Endothelial cell of umbilical vein (primary cell): ENCODE measurements around the gene ITGA5.

Experiments used
- EZH2 ChIP-seq: IDR thresholded peaks from 2 replicates; pipeline ENCODE4 v1.6.1; 2012; ENCODE audit warnings: borderline replicate concordance, low read depth, mild to moderate bottlenecking, moderate library complexity, low read length, inconsistent platforms; ENCODE audit not compliant: severe bottlenecking
- FOS ChIP-seq: IDR thresholded peaks from 2 replicates; pipeline ENCODE4 v1.6.1; 2011; ENCODE audit warnings: mild to moderate bottlenecking, low read length, moderate library complexity, borderline replicate concordance; ENCODE audit not compliant: insufficient read depth
- JUN ChIP-seq: IDR thresholded peaks from 2 replicates; pipeline ENCODE4 v1.6.1; 2011; ENCODE audit warnings: borderline replicate concordance, low read depth; ENCODE audit not compliant: insufficient read length, insufficient read depth
- MYC ChIP-seq: IDR thresholded peaks from one replicate; pipeline ENCODE4 v1.6.1; 2011; ENCODE audit warnings: mild to moderate bottlenecking, low read depth, low read length
- POLR2A ChIP-seq: IDR thresholded peaks from 2 replicates; pipeline ENCODE4 v1.6.1; 2012; ENCODE audit warnings: low read depth, mild to moderate bottlenecking, control low read depth, low read length
- POLR2AphosphoS5 ChIP-seq: IDR thresholded peaks from 2 replicates; pipeline ENCODE4 v1.6.1; 2012; ENCODE audit warnings: low read depth, mild to moderate bottlenecking, control low read depth, low read length, moderate library complexity; ENCODE audit not compliant: insufficient read depth
- TF ChIP-seq, protein P1 (sequence below), 2 donors: IDR thresholded peaks; 1 replicate in 1 of 2; 2 replicates in 1 of 2; pipeline ENCODE4 v1.5.1; 2011; ENCODE audit warnings: low read length in 2 of 2, mild to moderate bottlenecking in 2 of 2, moderate library complexity in 2 of 2, control low read depth in 1 of 2, inconsistent platforms in 1 of 2, low read depth in 1 of 2; ENCODE audit not compliant: insufficient read depth in 1 of 2; ENCODE audit errors: extremely low read depth in 1 of 2
- TF ChIP-seq, protein P2 (sequence below): IDR thresholded peaks from 2 replicates; pipeline ENCODE4 v1.6.1; 2011; ENCODE audit not compliant: insufficient read depth, insufficient read length

DNA sequence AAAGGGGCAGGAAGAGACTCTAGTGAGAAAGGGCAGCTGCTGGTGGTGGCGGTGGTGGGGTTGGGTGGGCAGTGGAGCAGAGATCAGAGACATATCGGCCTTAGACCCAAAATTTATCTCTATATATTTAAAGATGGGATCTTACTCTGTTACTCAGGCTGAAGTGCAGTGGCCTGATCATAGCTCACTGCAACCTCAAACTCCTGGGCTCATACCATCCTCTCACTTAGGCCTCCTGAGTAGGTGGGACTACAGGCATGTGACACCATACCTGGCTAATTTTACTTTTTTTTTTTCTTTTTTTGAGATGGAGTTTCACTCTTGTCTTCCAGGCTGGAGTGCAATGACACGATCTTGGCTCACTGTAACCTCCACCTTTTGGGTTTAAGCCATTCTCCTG lies 18.6 kb upstream of the ITGA5 start:
- TF ChIP-seq MYC (no peak), EZH2 (no peak), POLR2AphosphoS5 (no peak), POLR2A (no peak), JUN (no peak), FOS (no peak)
- TF ChIP-seq, protein P1, sequence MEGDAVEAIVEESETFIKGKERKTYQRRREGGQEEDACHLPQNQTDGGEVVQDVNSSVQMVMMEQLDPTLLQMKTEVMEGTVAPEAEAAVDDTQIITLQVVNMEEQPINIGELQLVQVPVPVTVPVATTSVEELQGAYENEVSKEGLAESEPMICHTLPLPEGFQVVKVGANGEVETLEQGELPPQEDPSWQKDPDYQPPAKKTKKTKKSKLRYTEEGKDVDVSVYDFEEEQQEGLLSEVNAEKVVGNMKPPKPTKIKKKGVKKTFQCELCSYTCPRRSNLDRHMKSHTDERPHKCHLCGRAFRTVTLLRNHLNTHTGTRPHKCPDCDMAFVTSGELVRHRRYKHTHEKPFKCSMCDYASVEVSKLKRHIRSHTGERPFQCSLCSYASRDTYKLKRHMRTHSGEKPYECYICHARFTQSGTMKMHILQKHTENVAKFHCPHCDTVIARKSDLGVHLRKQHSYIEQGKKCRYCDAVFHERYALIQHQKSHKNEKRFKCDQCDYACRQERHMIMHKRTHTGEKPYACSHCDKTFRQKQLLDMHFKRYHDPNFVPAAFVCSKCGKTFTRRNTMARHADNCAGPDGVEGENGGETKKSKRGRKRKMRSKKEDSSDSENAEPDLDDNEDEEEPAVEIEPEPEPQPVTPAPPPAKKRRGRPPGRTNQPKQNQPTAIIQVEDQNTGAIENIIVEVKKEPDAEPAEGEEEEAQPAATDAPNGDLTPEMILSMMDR (IDR thresholded peaks at IDR 0.05; ENCODE audit: extremely low read depth in 1 of 2, insufficient read depth in 1 of 2, low read depth in 1 of 2, low read length in 2 of 2): no peak
- TF ChIP-seq, protein P2, sequence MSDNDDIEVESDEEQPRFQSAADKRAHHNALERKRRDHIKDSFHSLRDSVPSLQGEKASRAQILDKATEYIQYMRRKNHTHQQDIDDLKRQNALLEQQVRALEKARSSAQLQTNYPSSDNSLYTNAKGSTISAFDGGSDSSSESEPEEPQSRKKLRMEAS: no peak
